H1 (cell line): ENCODE data around the gene CDKN1B. TPM values are rescaled to one million over a fixed set of nuclear protein-coding genes. Genes with fewer than 3 reads are reported as not detected.

ENCODE experiments used
- CTCF ChIA-PET: fragments of 300-600 bp; sonication (Branson Sonifier 250); formaldehyde crosslinking; loops from one replicate; lab custom pipeline; 2021; ENCODE audit not compliant: partially characterized antibody; lab: Charles Lee
- POLR2A ChIA-PET: fragments of 300-600 bp; sonication (Branson Sonifier 250); formaldehyde crosslinking; loops from one replicate; lab custom pipeline; 2021; ENCODE audit warnings: inconsistent platforms; ENCODE audit not compliant: partially characterized antibody; lab: Charles Lee
- DNase-seq, 2 experiments: peaks; one replicate each; pipeline versions ENCODE4 v3.0.0 to v3.0.0-alpha.2; 2010 to 2022; ENCODE audit warnings: low spot score in 2 of 2, low read depth in 1 of 2, mixed read lengths in 1 of 2
- FAIRE-seq: peaks from 2 replicates; lab custom pipeline; 2011; peaks lifted over from hg19 to GRCh38; lab: Jason Lieb, UNC
- H2AFZ ChIP-seq: 2 replicates; pipeline ENCODE4 v1.8.1; 2012; ENCODE audit warnings: low read length, inconsistent platforms
- H2AK5ac ChIP-seq: 2 replicates; pipeline ENCODE4 v1.6.1; 2013; ENCODE audit warnings: low read depth, low read length
- H2BK120ac ChIP-seq: replicated peaks from 2 replicates; pipeline ENCODE3; 2013; ENCODE audit warnings: low read depth, low read length, inconsistent platforms
- H2BK12ac ChIP-seq: 2 replicates; pipeline ENCODE4 v1.6.1; 2013; ENCODE audit warnings: low read depth, low read length
- H2BK15ac ChIP-seq: 2 replicates; pipeline ENCODE4 v1.6.1; 2013; ENCODE audit warnings: low read length
- H2BK20ac ChIP-seq: 2 replicates; pipeline ENCODE4 v1.6.1; 2013; ENCODE audit warnings: low read length
- H2BK5ac ChIP-seq: 2 replicates; pipeline ENCODE4 v1.6.1; 2013; ENCODE audit warnings: low read depth, low read length
- H3K14ac ChIP-seq: 2 replicates; pipeline ENCODE4 v1.6.1; 2013; ENCODE audit warnings: inconsistent platforms; ENCODE audit not compliant: insufficient read length
- H3K18ac ChIP-seq: 2 replicates; pipeline ENCODE4 v1.6.1; 2013; ENCODE audit warnings: low read length; ENCODE audit errors: extremely low read depth
- H3K23ac ChIP-seq: 2 replicates; pipeline ENCODE4 v1.6.1; 2013; ENCODE audit warnings: inconsistent platforms; ENCODE audit not compliant: insufficient read length
- H3K23me2 ChIP-seq: 2 replicates; pipeline ENCODE4 v1.6.1; 2013; ENCODE audit warnings: low read depth, low read length
- H3K27ac ChIP-seq: 2 replicates; pipeline ENCODE4 v1.6.1; 2011; ENCODE audit warnings: low read depth, low read length, inconsistent platforms
- H3K27me3 ChIP-seq, 4 experiments: replicated peaks in 1 of 4; 1 replicate in 1 of 4; 2 replicates in 3 of 4; pipeline versions ENCODE4 v1.6.1 to v1.8.1; 2011 to 2013; ENCODE audit warnings: low read length in 3 of 4, mild to moderate bottlenecking in 3 of 4, inconsistent platforms in 2 of 4, mixed read lengths in 2 of 4, moderate library complexity in 1 of 4; ENCODE audit not compliant: control insufficient read depth in 3 of 4, insufficient read depth in 3 of 4; ENCODE audit errors: extremely low read depth in 1 of 4
- H3K36me3 ChIP-seq, 4 experiments: 2 replicates each; pipeline versions ENCODE4 v1.6.1 to v1.8.1; 2011 to 2013; ENCODE audit warnings: mild to moderate bottlenecking in 4 of 4, low read length in 3 of 4, moderate library complexity in 2 of 4, control low read depth in 1 of 4, inconsistent platforms in 1 of 4; ENCODE audit not compliant: insufficient read depth in 4 of 4, control insufficient read depth in 2 of 4
- H3K4ac ChIP-seq: replicated peaks from 2 replicates; pipeline ENCODE3; 2013; ENCODE audit warnings: low read length, low read depth, mixed read lengths, inconsistent platforms; ENCODE audit not compliant: insufficient read length
- H3K4me1 ChIP-seq, 4 experiments: replicated peaks in 1 of 4; 1 replicate in 1 of 4; 2 replicates in 3 of 4; pipeline versions ENCODE4 v1.6.1 to v1.8.1; 2011 to 2013; ENCODE audit warnings: low read length in 3 of 4, inconsistent platforms in 2 of 4, mixed read lengths in 1 of 4; ENCODE audit not compliant: insufficient read depth in 4 of 4, control insufficient read depth in 3 of 4
- H3K4me2 ChIP-seq, 2 experiments: 2 replicates each; pipeline versions ENCODE4 v1.6.1 to v1.8.1; 2011 to 2013; ENCODE audit warnings: low read depth in 2 of 2, low read length in 2 of 2, control low read depth in 1 of 2, inconsistent platforms in 1 of 2, mild to moderate bottlenecking in 1 of 2; ENCODE audit not compliant: insufficient read depth in 1 of 2
- H3K4me3 ChIP-seq, 4 experiments: fragments of 200-600, 300-600 bp in 1 of 4; sonication (generic), shearing (Covaris generic), sonication (Bioruptor Twin) in 1 of 4; 2 replicates each; pipeline versions ENCODE4 v1.5.1 to v1.8.1; 2011 to 2016; ENCODE audit warnings: low read length in 4 of 4, low read depth in 3 of 4, control low read depth in 2 of 4, inconsistent platforms in 2 of 4, mild to moderate bottlenecking in 2 of 4, mixed read lengths in 1 of 4, moderate library complexity in 1 of 4; ENCODE audit not compliant: insufficient read depth in 2 of 4; ENCODE audit errors: extremely low read depth in 1 of 4
- H3K56ac ChIP-seq: replicated peaks from 2 replicates; pipeline ENCODE3; 2013; ENCODE audit warnings: low read depth, mild to moderate bottlenecking, mixed read lengths, low read length, inconsistent platforms; ENCODE audit not compliant: insufficient read length
- H3K79me1 ChIP-seq: 2 replicates; pipeline ENCODE4 v1.6.1; 2013; ENCODE audit warnings: low read depth, low read length, control low read depth
- H3K79me2 ChIP-seq, 2 experiments: 2 replicates each; pipeline versions ENCODE4 v1.6.1 to v1.8.1; 2012 to 2013; ENCODE audit warnings: low read length in 2 of 2, mild to moderate bottlenecking in 2 of 2, inconsistent platforms in 1 of 2; ENCODE audit not compliant: insufficient read depth in 2 of 2, control insufficient read depth in 1 of 2
- H3K9ac ChIP-seq, 4 experiments: replicated peaks in 1 of 4; 1 replicate in 1 of 4; 2 replicates in 3 of 4; pipeline versions ENCODE4 v1.6.1 to v1.8.1; 2011 to 2013; ENCODE audit warnings: low read depth in 3 of 4, low read length in 3 of 4, control low read depth in 2 of 4, mild to moderate bottlenecking in 2 of 4, moderate library complexity in 2 of 4, inconsistent platforms in 1 of 4; ENCODE audit errors: extremely low read depth in 1 of 4
- H3K9me3 ChIP-seq, 2 experiments: 2 replicates each; pipeline versions ENCODE4 v1.6.1 to v1.8.1; 2012 to 2013; ENCODE audit warnings: mild to moderate bottlenecking in 2 of 2, moderate library complexity in 2 of 2, control low read depth in 1 of 2, inconsistent platforms in 1 of 2, low read depth in 1 of 2, low read length in 1 of 2, mixed read lengths in 1 of 2; ENCODE audit not compliant: insufficient read depth in 2 of 2
- H4K20me1 ChIP-seq, 2 experiments: replicated peaks in 1 of 2; 2 replicates each; pipeline versions ENCODE3 to v1.8.1; 2011 to 2013; ENCODE audit warnings: inconsistent platforms in 2 of 2, low read length in 2 of 2, mild to moderate bottlenecking in 1 of 2; ENCODE audit not compliant: insufficient read depth in 2 of 2, control insufficient read depth in 1 of 2
- H4K5ac ChIP-seq: 2 replicates; pipeline ENCODE4 v1.6.1; 2013; ENCODE audit warnings: low read length, low read depth, mixed read lengths, inconsistent platforms; ENCODE audit not compliant: insufficient read length
- H4K8ac ChIP-seq: 2 replicates; pipeline ENCODE4 v1.8.0; 2013; ENCODE audit warnings: mild to moderate bottlenecking, moderate library complexity, low read length, inconsistent platforms; ENCODE audit not compliant: insufficient read depth; ENCODE audit errors: extremely low read depth
- H4K91ac ChIP-seq: replicated peaks from 2 replicates; pipeline ENCODE3; 2013; ENCODE audit warnings: low read length, mixed read lengths, inconsistent platforms; ENCODE audit not compliant: insufficient read length
- E2F6 ChIP-seq: IDR thresholded peaks from 2 replicates; pipeline ENCODE4 v1.6.1; 2012; ENCODE audit warnings: inconsistent platforms
- EGR1 ChIP-seq: IDR thresholded peaks from 2 replicates; pipeline ENCODE4 v1.6.1; 2011; ENCODE audit warnings: low read depth, low read length, borderline replicate concordance
- FOSL1 ChIP-seq: IDR thresholded peaks from 2 replicates; pipeline ENCODE4 v1.6.1; 2011; ENCODE audit warnings: mild to moderate bottlenecking, low read depth, low read length, moderate library complexity; ENCODE audit not compliant: insufficient read depth
- KDM4A ChIP-seq: IDR thresholded peaks from one replicate; pipeline ENCODE4 v1.7.1; 2012; ENCODE audit warnings: low read depth, mild to moderate bottlenecking, moderate library complexity, low read length, inconsistent platforms; ENCODE audit not compliant: severe bottlenecking
- KDM5A ChIP-seq: fragments of 200-600 bp; IDR thresholded peaks from 2 replicates; pipeline ENCODE4 v1.7.1; 2012; ENCODE audit warnings: mild to moderate bottlenecking, low read length, inconsistent platforms, mixed read lengths
- POLR2A ChIP-seq, 2 experiments: IDR thresholded peaks; 1 replicate in 1 of 2; 2 replicates in 1 of 2; pipeline ENCODE4 v1.6.1; 2011; ENCODE audit warnings: low read depth in 2 of 2, low read length in 2 of 2, mild to moderate bottlenecking in 2 of 2; ENCODE audit errors: control extremely low read depth in 1 of 2
- SIRT6 ChIP-seq: IDR thresholded peaks from one replicate; pipeline ENCODE4 v1.7.1; 2012; ENCODE audit warnings: low read length, inconsistent platforms
- SIX5 ChIP-seq: IDR thresholded peaks from 2 replicates; pipeline ENCODE4 v1.6.1; 2011; ENCODE audit warnings: mild to moderate bottlenecking, low read depth, low read length
- SP1 ChIP-seq: IDR thresholded peaks from 2 replicates; pipeline ENCODE4 v1.6.1; 2011; ENCODE audit warnings: low read depth, low read length
- SP2 ChIP-seq: IDR thresholded peaks from 2 replicates; pipeline ENCODE4 v1.6.1; 2012; ENCODE audit warnings: mild to moderate bottlenecking, low read length, inconsistent platforms
- TBP ChIP-seq: IDR thresholded peaks from 2 replicates; pipeline ENCODE4 v1.6.1; 2011; ENCODE audit warnings: low read depth, low read length, improper control_type of control experiment
- TEAD4 ChIP-seq: IDR thresholded peaks from 2 replicates; pipeline ENCODE4 v1.6.1; 2012; ENCODE audit warnings: low read depth, low read length, inconsistent platforms, mixed read lengths
- USF2 ChIP-seq: IDR thresholded peaks from 2 replicates; pipeline ENCODE4 v1.6.1; 2011; ENCODE audit warnings: low read length, improper control_type of control experiment
- WGBS, 2 experiments: shearing (Covaris generic) in 1 of 2; methylation state at CpG; one replicate each; pipeline versions ENCODE4 v1.1.6 to v1.1.7; 2013 to 2015; ENCODE audit warnings: low lambda C conversion rate in 2 of 2, mixed read lengths in 2 of 2, inconsistent platforms in 1 of 2, low coverage in 1 of 2, missing lambda C conversion rate in 1 of 2; ENCODE audit not compliant: insufficient replicate concordance in 2 of 2, insufficient coverage in 1 of 2, insufficient read length in 1 of 2; ENCODE audit errors: extremely low coverage in 1 of 2, missing lambda C conversion rate in 1 of 2; 5-methylcytosine and 5-hydroxymethylcytosine counted together
- polyA plus RNA-seq, 7 experiments: library from polyadenylated mRNA; depleted of rRNA in 3 of 7; stranded (reverse) in 5 of 7; unstranded in 2 of 7; fragments of >200 nt in 5 of 7; fragments of 200-250 nt in 2 of 7; gene quantifications; 1 replicate in 5 of 7; 2 replicates in 1 of 7; 4 replicates in 1 of 7; pipeline versions ENCODE4 v1.2.1 to v1.2.3, GENCODE V29; 2011 to 2013; ENCODE audit warnings: missing spikeins in 2 of 7, mixed read lengths in 2 of 7
- total RNA-seq: library from RNA; stranded (reverse); fragmentation: NEBNext Ultra II Directional; extraction: Animal tissue kit (Norgen Biotek cat#: 25700); gene quantifications from 2 replicates; pipeline ENCODE4 v1.2.1, GENCODE V29; 2021

Gene CDKN1B
- total and polyA plus RNA-seq, 2 of the 8 experiments (the other 6 are each of a cell fraction or from before 2014, with no cell fraction given), result 6.5 to 27.2 TPM

GRCh38 chr12:12757121-12757520, 40.0 kb downstream of the CDKN1B start:
- ChIA-PET POLR2A (no interaction called here), CTCF (interaction anchor here (1.5 to 2.9 kb wide), 2 partner anchors 20 to 33 kb away, joined by 3 to 14 read pairs; no protein-coding TSS in a partner anchor)
- Histone ChIP-seq H4K5ac (no peak overlapping the region), H3K9ac (no peak overlapping the region), H3K27ac (no peak overlapping the region), H3K4me1 (no peaks in the 10 kb centered on the region), H4K8ac (no peak overlapping the region), H2BK120ac (no peak overlapping the region), H3K79me1 (no peaks in the 10 kb centered on the region), H3K4me3 (no peak overlapping the region), H2BK15ac (no peak overlapping the region), H2AFZ (no peak overlapping the region), H2BK20ac (no peak overlapping the region), H3K79me2 (no peaks in the 10 kb centered on the region), H2BK5ac (no peak overlapping the region), H3K23me2 (no peaks in the 10 kb centered on the region; the same call in 1 of the 2 replicates), H3K9me3 (no peaks in the 10 kb centered on the region), H3K36me3 (no peaks in the 10 kb centered on the region), H4K20me1 (no peaks in the 10 kb centered on the region), H3K27me3 (no peaks in the 10 kb centered on the region), H4K91ac (no peak overlapping the region), H3K4me2 (no peak overlapping the region), H3K18ac (no peak overlapping the region), H3K23ac (no peak overlapping the region), H3K14ac (no peak overlapping the region), H2BK12ac (no peak overlapping the region), H3K4ac (no peak overlapping the region), H2AK5ac (no peak overlapping the region), H3K56ac (no peak overlapping the region)
- FAIRE-seq (no peak), DNase-seq (no peak)
- 87% methylated on average over 2 of the region's 2 CpGs; no CpG with 5 or more reads in 1 of the 2 experiments for WGBS, 2 experiments
- TF ChIP-seq EGR1, result no peak
- TF ChIP-seq SP1, result no peak
- TF ChIP-seq TEAD4, result no peak
- TF ChIP-seq KDM5A, result no peak
- TF ChIP-seq SIRT6, result no peak
- TF ChIP-seq SIX5, result no peak
- no peak for TF ChIP-seq KDM4A
- no peak for TF ChIP-seq POLR2A (IDR thresholded peaks at IDR 0.05; ENCODE audit: control extremely low read depth in 1 of 2, low read depth in 2 of 2, low read length in 2 of 2)
- no peak for TF ChIP-seq USF2
- no peak for TF ChIP-seq SP2
- TF ChIP-seq E2F6, result no peak
- no peak for TF ChIP-seq TBP
- no peak for TF ChIP-seq FOSL1
